GM10847 (cell line): ENCODE data around the gene ZBTB7B.
A peak's percentile ranks its signal among the peaks of the same experiment; 100 is the strongest.

Experiments
- POLR2A ChIP-seq: IDR thresholded peaks from 2 replicates; pipeline ENCODE4 v1.6.1; 2011; ENCODE audit not compliant: insufficient read length; ENCODE audit errors: extremely low read depth

ZBTB7B gene

GRCh38 chr1:154974102-154974807 is 28.3 kb upstream of the ZBTB7B start, which contains the start of gene CKS1B:
Gene CKS1B (plus strand): TSS chr1:154974681. CDS start chr1:154974746, 65 bp downstream.
- peak; percentile 57 for TF ChIP-seq POLR2A

DNA sequence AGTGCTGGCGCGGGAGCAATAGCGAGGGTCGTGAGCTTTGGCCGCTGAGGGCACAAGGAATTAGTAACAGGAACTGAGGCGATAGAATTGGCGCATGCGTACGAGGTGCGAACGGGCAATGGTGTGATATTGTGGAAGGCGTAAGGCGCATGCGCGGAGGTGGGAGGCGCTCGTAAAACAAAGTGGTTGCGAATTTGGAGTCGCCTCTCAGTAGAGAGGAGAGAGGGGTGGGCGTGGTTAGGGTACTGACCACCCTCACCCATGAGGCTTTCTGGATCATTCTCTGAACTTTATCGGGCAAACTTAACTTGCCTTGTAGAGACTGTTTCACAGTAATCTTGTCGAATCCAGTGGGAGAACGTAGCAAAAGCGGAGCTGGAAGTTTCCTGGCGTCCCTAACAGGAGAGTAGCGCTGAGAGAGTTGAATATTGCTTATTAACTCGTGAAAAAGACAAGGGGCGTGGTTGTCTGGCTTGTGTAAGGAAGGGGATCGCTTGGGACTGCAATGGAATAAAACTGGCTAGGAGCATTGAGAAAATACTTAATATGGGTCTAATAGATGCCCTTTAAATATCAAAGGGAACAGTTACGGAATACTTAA is 27.7 kb upstream of the ZBTB7B start:
- TF ChIP-seq POLR2A = peak; percentile 31

- no peak for TF ChIP-seq POLR2A
Measured at GRCh38 chr1:154975409-154976059, 27.1 kb upstream of the ZBTB7B start.

DNA sequence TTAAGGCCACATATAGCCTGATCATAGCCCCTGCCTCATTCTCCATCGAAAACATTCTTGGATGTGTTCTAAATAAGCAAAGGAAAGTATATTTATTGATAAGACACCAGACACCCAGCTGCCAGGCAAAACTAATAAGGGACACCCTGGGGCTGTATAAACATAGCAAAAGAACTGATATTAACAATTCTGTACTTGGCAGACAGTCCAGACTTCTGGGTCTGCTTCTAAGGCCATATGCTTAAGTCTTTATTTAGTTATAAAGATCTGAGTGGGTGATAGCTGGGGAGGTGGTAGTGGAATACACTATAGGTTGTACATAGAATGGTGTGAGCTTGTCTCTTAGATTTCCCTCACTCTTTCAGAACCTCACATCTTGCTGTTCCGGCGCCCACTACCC is 24.2 kb upstream of the ZBTB7B start:
- TF ChIP-seq POLR2A = no peak

GRCh38 chr1:154982341-154982740 is 20.3 kb upstream of the ZBTB7B start:
- TF ChIP-seq POLR2A = no peak

- no peak for TF ChIP-seq POLR2A
Measured at GRCh38 chr1:154982897-154983648, 19.5 kb upstream of the ZBTB7B start, which contains the start of gene FLAD1. Gene FLAD1 (plus strand): TSS chr1:154983344. CDS start chr1:154983695, 351 bp downstream.

DNA sequence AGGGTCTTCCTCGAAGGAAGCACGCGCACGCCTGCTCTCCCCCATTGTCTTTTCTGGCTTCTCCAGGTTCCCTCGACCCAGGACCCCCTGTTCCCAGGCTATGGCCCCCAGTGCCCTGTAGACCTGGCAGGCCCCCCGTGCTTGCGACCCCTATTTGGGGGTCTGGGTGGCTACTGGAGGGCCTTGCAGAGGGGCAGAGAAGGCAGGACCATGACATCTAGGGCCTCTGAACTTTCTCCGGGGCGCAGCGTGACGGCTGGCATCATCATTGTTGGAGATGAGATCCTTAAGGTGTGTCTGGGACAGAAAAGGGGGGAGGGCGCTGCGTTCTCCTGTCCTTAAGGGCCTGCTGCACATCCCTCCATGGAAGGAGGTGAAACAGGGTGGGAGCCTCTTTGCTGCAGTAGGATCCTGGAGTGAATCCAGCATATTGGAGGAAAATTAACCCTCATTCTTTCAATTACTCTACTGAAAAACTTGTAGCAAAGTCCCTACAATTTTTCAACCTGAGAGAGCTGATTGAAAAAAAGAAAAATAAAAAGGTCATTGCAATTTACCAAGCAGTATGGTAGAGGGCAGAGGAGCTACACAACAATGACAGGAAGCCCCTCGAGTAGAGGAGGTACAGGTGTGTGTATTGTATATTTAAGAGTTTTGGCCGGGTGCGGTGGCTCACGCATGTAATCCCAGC is 18.7 kb upstream of the ZBTB7B start:
- TF ChIP-seq POLR2A = no peak

GRCh38 chr1:154987326-154987725 is 15.3 kb upstream of the ZBTB7B start:
- no peak for TF ChIP-seq POLR2A

GRCh38 chr1:154988058-154988954 is 14.3 kb upstream of the ZBTB7B start:
- TF ChIP-seq POLR2A = no peak

GRCh38 chr1:154989195-154989860 is 13.3 kb upstream of the ZBTB7B start:
- TF ChIP-seq POLR2A = no peak

GRCh38 chr1:154990276-154990675 is 12.3 kb upstream of the ZBTB7B start:
- TF ChIP-seq POLR2A = no peak

- TF ChIP-seq POLR2A = no peak
Measured at GRCh38 chr1:154992721-154993571, 9.7 kb upstream of the ZBTB7B start.
